ENCODE measurements around the gene NEU1. TPM values are rescaled to one million over a fixed set of nuclear protein-coding genes. Genes with fewer than 3 reads are reported as not detected.
"Not testable (repeated sequence)": the region's sequence is repeated elsewhere in the genome, so short reads cannot be mapped to it uniquely, and the experiment has no call there.

NEU1 gene
- total RNA-seq (10 to 100 TPM; 28.6 to 60.7 (median 39.0) TPM), polyA plus RNA-seq (10 to 100 TPM; 14.0 to 22.6 (median 19.4) TPM)
- long read RNA-seq, donor 1, transcript NEU1-206 (6 exons, 2,045 nt) = major isoform, 15 of 16 reads
- long read RNA-seq, donor 1, partial matches to known transcripts = 0 of 16 reads
- long read RNA-seq, donor 1, other reads (novel, unspliced or antisense) = 0 of 16 reads
- long read RNA-seq, donor 2, transcript NEU1-206 (6 exons, 2,045 nt) = major isoform, 7 of 7 reads
- long read RNA-seq, donor 2, partial matches to known transcripts = 0 of 7 reads
- long read RNA-seq, donor 2, other reads (novel, unspliced or antisense) = 0 of 7 reads

GRCh38 chr6:31862344-31863235, at the start of gene NEU1:
Gene NEU1, minus strand, starts transcription at chr6:31862821. Its CDS starts 45 bp downstream, at chr6:31862776.
- Histone ChIP-seq H3K9me3 (no peaks in the 10 kb centered on the region), H3K4me1 (peaks cover 14 to 42% (median 27%) of the 10 kb centered on the region in 6 donors), H3K36me3 (peaks cover 3 to 38% (median 33%) of the 10 kb centered on the region in 6 donors), H3K4me3 (peak within 1 kb of the TSS; percentile 53 to 87 (median 80)), H3K27me3 (replicated peaks in 1 of 7) (no peaks in the 10 kb centered on the region), H3K27ac (peak within 1 kb of the TSS; percentile 84 to 95 (median 92))
- peak; percentile 100 for DNase-seq
- TF ChIP-seq POLR2AphosphoS5 (IDR thresholded peaks at IDR 0.05) = peak; percentile 99
- peak in 2 of 11 experiments; percentile 27 to 37 for TF ChIP-seq CTCF (IDR thresholded peaks at IDR 0.05 in 8 of 11, conservative IDR thresholded peaks at IDR 0.05 in 3 of 11)
- TF ChIP-seq POLR2A (IDR thresholded peaks at IDR 0.05) = peak; percentile 71 to 97 (median 81)
- intact Hi-C loops (cut with DNase I; ENCODE audit: low total_unique reads) = no loop called here
- WGBS, 5 donors = 0 to 1% (median 1%) methylated on average over 55 to 64 of the region's 64 CpGs

GRCh38 chr6:31911826-31912585, 49.4 kb upstream of the NEU1 start:
- Histone ChIP-seq H3K27ac (no peak overlapping the region), H3K4me3 (no peak overlapping the region), H3K4me1 (peaks cover 0 to 6% (median 0%) of the 10 kb centered on the region in 6 donors), H3K27me3 (replicated peaks in 1 of 7) (peaks cover 0 to 11% (median 0%) of the 10 kb centered on the region in 7 donors), H3K36me3 (no peaks in the 10 kb centered on the region), H3K9me3 (no peaks in the 10 kb centered on the region)
- peak; percentile 15 for DNase-seq
- intact Hi-C loops (cut with DNase I; ENCODE audit: low total_unique reads) = no loop called here
- no peak for TF ChIP-seq CTCF (IDR thresholded peaks at IDR 0.05 in 8 of 11, conservative IDR thresholded peaks at IDR 0.05 in 3 of 11)
- no peak for TF ChIP-seq POLR2A (IDR thresholded peaks at IDR 0.05)
- TF ChIP-seq POLR2AphosphoS5 (IDR thresholded peaks at IDR 0.05) = no peak
- WGBS, 5 donors = 79 to 90% (median 82%) methylated on average over 11 of the region's 11 CpGs

GRCh38 chr6:31909298-31909697, 46.7 kb upstream of the NEU1 start:
- H3K36me3 ChIP-seq; H3K27ac ChIP-seq; H3K9me3 ChIP-seq; H3K4me3 ChIP-seq; H3K4me1 ChIP-seq; intact Hi-C loops (cut with DNase I; ENCODE audit: low total_unique reads): not testable (repeated sequence)
- DNase-seq = peak; percentile 16
- 81 to 90% (median 88%) methylated on average over 7 of the region's 7 CpGs for WGBS, 5 donors
- peaks cover 0 to 11% (median 0%) of the 10 kb centered on the region in 7 donors for H3K27me3 ChIP-seq (replicated peaks in 1 of 7)

GRCh38 chr6:31908791-31909190, 46.2 kb upstream of the NEU1 start:
- Histone ChIP-seq H3K4me3 (no peak overlapping the region), H3K27ac (no peak overlapping the region), H3K27me3 (replicated peaks in 1 of 7) (peaks cover 0 to 11% (median 0%) of the 10 kb centered on the region in 7 donors), H3K36me3 (no peaks in the 10 kb centered on the region), H3K9me3 (no peaks in the 10 kb centered on the region), H3K4me1 (peaks cover 0 to 6% (median 0%) of the 10 kb centered on the region in 6 donors)
- DNase-seq = no peak
- 46 to 74% (median 56%) methylated on average over 4 of the region's 4 CpGs for WGBS, 5 donors
- no peak for TF ChIP-seq POLR2A (IDR thresholded peaks at IDR 0.05)
- TF ChIP-seq CTCF (IDR thresholded peaks at IDR 0.05 in 8 of 11, conservative IDR thresholded peaks at IDR 0.05 in 3 of 11) = no peak
- TF ChIP-seq POLR2AphosphoS5 (IDR thresholded peaks at IDR 0.05) = no peak
- intact Hi-C loops (cut with DNase I; ENCODE audit: low total_unique reads) = no loop called here

- DNase-seq = peak; percentile 1
- H3K4me1 ChIP-seq = peaks cover 0 to 11% (median 0%) of the 10 kb centered on the region in 6 donors
- H3K27me3 ChIP-seq (replicated peaks in 1 of 7) = peaks cover 0 to 11% (median 0%) of the 10 kb centered on the region in 7 donors
- H3K27ac ChIP-seq; H3K36me3 ChIP-seq; intact Hi-C loops (cut with DNase I; ENCODE audit: low total_unique reads); H3K9me3 ChIP-seq; H3K4me3 ChIP-seq: not testable (repeated sequence)
- 84 to 90% (median 89%) methylated on average over 5 of the region's 5 CpGs for WGBS, 5 donors
Observed at GRCh38 chr6:31908255-31908654, 45.6 kb upstream of the NEU1 start.

All from spleen (tissue), 13 donors.